Keratinocyte (primary cell): Measurements from ENCODE around the gene HELZ2.

Experiments
- CTCF ChIP-seq, 3 experiments: IDR thresholded peaks in 1 of 3; conservative IDR thresholded peaks in 1 of 3; optimal IDR thresholded peaks in 1 of 3; 2 replicates in 2 of 3; 3 replicates in 1 of 3; pipeline versions ENCODE3 to v1.5.1; 2011; ENCODE audit warnings: low read length in 3 of 3, mild to moderate bottlenecking in 3 of 3, moderate library complexity in 2 of 3, control low read depth in 1 of 3, inconsistent platforms in 1 of 3; ENCODE audit not compliant: insufficient read depth in 2 of 3; ENCODE audit errors: extremely low read depth in 1 of 3
- EZH2 ChIP-seq: IDR thresholded peaks from one replicate; pipeline ENCODE4 v1.6.1; 2012; ENCODE audit warnings: inconsistent platforms, mild to moderate bottlenecking, low read length, moderate library complexity

- TF ChIP-seq EZH2 (no peak), CTCF (optimal IDR thresholded peaks at IDR 0.05 in 1 of 3, IDR thresholded peaks at IDR 0.05 in 1 of 3, conservative IDR thresholded peaks at IDR 0.05 in 1 of 3; ENCODE audit: extremely low read depth in 1 of 3, insufficient read depth in 2 of 3, low read length in 3 of 3) (no peak)
Measured at GRCh38 chr20:63530788-63531160, 43.3 kb downstream of the HELZ2 start.
